Right lobe of liver (tissue), 6 donors: Measurements from ENCODE around the gene KRT4. TPM values are rescaled to one million over a fixed set of nuclear protein-coding genes. Genes with fewer than 3 reads are reported as not detected.
"Not testable (repeated sequence)": the region's sequence is repeated elsewhere in the genome, so short reads cannot be mapped to it uniquely, and the experiment has no call there.

Experiments used
- ATAC-seq, 4 donors: fragments of 200-7000 bp; cut with Tn5 transposase; one replicate each; pipeline ENCODE4 v1.9.1; 2020; ENCODE audit warnings: mild to moderate bottlenecking in 4 of 4, moderate library complexity in 4 of 4
- DNase-seq, 3 donors: peaks; one replicate each; pipeline ENCODE4 v3.0.0-alpha.2; 2020
- H3K27ac ChIP-seq, 3 donors: fragments of 200-600 bp; one replicate each; pipeline ENCODE4 v1.8.0; 2022
- H3K27me3 ChIP-seq, 2 donors: fragments of 200-600 bp; one replicate each; pipeline ENCODE4 v1.8.0; 2022
- H3K36me3 ChIP-seq, 4 donors: fragments of 200-600 bp; sonication (generic) in 1 of 4; one replicate each; pipeline versions ENCODE4 v1.5.1 to v1.8.0; 2017 to 2022; ENCODE audit warnings: control low read depth in 1 of 4
- H3K4me1 ChIP-seq, 4 donors: fragments of 200-600 bp; sonication (generic) in 1 of 4; one replicate each; pipeline versions ENCODE4 v1.5.1 to v1.8.0; 2017 to 2022; ENCODE audit warnings: control low read depth in 1 of 4
- H3K4me3 ChIP-seq, 3 donors: fragments of 200-600 bp; one replicate each; pipeline ENCODE4 v1.8.0; 2022
- H3K9me3 ChIP-seq, 4 donors: fragments of 200-600 bp; sonication (generic) in 1 of 4; one replicate each; pipeline versions ENCODE4 v1.5.1 to v1.8.0; 2017 to 2022; ENCODE audit warnings: control low read depth in 1 of 4
- POLR2A ChIP-seq: fragments of 450-650 bp; IDR thresholded peaks from one replicate; pipeline ENCODE4 v1.6.1; 2017; ENCODE audit warnings: antibody characterized with exemption, mild to moderate bottlenecking
- WGBS: methylation state at CpG from one replicate; pipeline ENCODE4 v1.1.6; 2018; ENCODE audit warnings: low coverage, low lambda C conversion rate; ENCODE audit not compliant: insufficient coverage; ENCODE audit errors: missing lambda C conversion rate; 5-methylcytosine and 5-hydroxymethylcytosine counted together
- intact Hi-C, 2 donors: fragments of 100-400 bp; cut with DNase I; formaldehyde crosslinking; loops; one replicate each; pipeline versions ENCODE4 v1.11.2 to v1.14.1; 2022
- total RNA-seq, 6 experiments: library from RNA; depleted of rRNA in 2 of 6; stranded (reverse); fragments of >200 nt in 2 of 6; fragmentation: NEBNext Ultra II Directional in 3 of 6; extraction: Animal tissue kit (Norgen Biotek cat#: 25700) in 3 of 6; gene quantifications; one replicate each; pipeline versions ENCODE4 v1.1.0 to v1.2.4, GENCODE V29; 2016 to 2023
- TF ChIP-seq, protein P1 (sequence below), 4 donors: fragments of 200-600 bp in 3 of 4; fragments of 450-650 bp in 1 of 4; IDR thresholded peaks; one replicate each; pipeline versions ENCODE4 v1.5.1 to v1.8.0; 2016 to 2022; ENCODE audit warnings: antibody characterized with exemption in 4 of 4, mild to moderate bottlenecking in 2 of 4
- donor health status: DM: no; HTN: yes; CAD: no.
- donor health status: DM: no; HTN: no; CAD: no.
- donor health status: DM: no; HTN: no; CAD: no.
- donor health status: DM: no; HTN: yes; CAD: no.
- donor health status: DM: no; HTN: yes; CAD: no.

The KRT4 gene
- total RNA-seq, 6 experiments from 2014 or later = not detected

DNA sequence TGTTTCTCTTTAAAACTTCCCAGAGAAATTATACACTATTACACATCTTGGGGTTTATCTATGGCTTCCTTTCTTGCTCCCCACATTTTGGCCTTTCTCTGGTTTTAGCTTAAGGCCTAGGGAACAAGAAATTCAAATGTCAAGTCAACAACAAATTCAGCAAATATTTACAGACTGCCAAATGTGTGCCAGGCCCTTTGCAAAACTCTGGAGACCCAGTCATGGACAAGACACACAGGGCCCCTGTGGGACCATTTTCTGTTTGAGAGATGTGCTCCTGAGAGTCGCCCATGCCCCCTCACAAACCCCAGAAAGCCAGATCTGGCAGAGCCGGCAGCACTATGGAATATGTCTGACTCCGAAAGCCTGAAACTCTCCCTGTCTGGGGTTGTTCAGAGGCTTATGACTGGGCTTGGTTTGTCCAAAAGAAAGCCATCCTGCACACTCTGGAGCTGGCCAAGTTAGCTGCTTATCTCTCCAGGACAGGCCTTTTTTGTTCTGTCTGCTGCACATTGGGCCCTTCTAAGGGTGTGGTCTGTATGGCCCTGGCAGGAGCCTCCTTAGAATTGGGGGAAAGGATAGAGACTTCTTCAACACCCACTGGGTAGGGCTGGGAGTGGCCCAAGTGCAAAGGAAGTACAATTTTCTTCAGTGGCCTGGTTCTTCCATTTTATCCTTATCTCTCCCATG lies 16.9 kb downstream of the KRT4 start:
- Histone ChIP-seq H3K9me3 (no peaks in the 10 kb centered on the region), H3K4me1 (no peaks in the 10 kb centered on the region), H3K36me3 (no peaks in the 10 kb centered on the region), H3K4me3 (no peak overlapping the region), H3K27me3 (no peaks in the 10 kb centered on the region), H3K27ac (no peak overlapping the region)
- 58% methylated on average over 2 of the region's 3 CpGs for WGBS
- DNase-seq (no peak), ATAC-seq (no peak)
- intact Hi-C loops = no loop called here
- TF ChIP-seq, protein P1, sequence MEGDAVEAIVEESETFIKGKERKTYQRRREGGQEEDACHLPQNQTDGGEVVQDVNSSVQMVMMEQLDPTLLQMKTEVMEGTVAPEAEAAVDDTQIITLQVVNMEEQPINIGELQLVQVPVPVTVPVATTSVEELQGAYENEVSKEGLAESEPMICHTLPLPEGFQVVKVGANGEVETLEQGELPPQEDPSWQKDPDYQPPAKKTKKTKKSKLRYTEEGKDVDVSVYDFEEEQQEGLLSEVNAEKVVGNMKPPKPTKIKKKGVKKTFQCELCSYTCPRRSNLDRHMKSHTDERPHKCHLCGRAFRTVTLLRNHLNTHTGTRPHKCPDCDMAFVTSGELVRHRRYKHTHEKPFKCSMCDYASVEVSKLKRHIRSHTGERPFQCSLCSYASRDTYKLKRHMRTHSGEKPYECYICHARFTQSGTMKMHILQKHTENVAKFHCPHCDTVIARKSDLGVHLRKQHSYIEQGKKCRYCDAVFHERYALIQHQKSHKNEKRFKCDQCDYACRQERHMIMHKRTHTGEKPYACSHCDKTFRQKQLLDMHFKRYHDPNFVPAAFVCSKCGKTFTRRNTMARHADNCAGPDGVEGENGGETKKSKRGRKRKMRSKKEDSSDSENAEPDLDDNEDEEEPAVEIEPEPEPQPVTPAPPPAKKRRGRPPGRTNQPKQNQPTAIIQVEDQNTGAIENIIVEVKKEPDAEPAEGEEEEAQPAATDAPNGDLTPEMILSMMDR (IDR thresholded peaks at IDR 0.05) = no peak
- TF ChIP-seq POLR2A = no peak

DNA sequence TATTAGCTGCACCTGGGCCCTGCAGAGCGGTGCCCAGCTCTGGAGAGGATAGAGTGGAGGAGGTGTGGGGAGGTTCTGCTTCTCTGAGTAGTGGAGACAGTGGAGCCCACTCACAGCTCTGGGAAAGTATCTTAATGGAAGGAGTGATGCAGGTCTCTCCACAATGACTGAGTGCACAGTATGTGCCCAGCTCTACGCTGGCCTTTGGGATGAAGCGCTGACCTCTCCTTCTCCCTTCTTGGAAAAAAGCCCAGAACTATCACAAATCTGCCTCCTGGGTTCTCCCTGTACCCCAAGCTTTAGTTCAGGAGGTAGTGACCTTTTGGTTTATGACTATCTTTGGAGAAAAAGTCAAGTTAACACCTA lies 17.5 kb downstream of the KRT4 start:
- intact Hi-C loops = no loop called here
- Histone ChIP-seq H3K4me3 (no peak overlapping the region), H3K9me3 (no peaks in the 10 kb centered on the region), H3K4me1 (no peaks in the 10 kb centered on the region), H3K27me3 (no peaks in the 10 kb centered on the region), H3K27ac (no peak overlapping the region), H3K36me3 (no peaks in the 10 kb centered on the region)
- WGBS = no CpG with 5 or more reads among the region's 3 CpGs
- no peak for DNase-seq
- no peak for TF ChIP-seq POLR2A
- TF ChIP-seq, protein P1 (IDR thresholded peaks at IDR 0.05) = no peak
- no peak for ATAC-seq

DNA sequence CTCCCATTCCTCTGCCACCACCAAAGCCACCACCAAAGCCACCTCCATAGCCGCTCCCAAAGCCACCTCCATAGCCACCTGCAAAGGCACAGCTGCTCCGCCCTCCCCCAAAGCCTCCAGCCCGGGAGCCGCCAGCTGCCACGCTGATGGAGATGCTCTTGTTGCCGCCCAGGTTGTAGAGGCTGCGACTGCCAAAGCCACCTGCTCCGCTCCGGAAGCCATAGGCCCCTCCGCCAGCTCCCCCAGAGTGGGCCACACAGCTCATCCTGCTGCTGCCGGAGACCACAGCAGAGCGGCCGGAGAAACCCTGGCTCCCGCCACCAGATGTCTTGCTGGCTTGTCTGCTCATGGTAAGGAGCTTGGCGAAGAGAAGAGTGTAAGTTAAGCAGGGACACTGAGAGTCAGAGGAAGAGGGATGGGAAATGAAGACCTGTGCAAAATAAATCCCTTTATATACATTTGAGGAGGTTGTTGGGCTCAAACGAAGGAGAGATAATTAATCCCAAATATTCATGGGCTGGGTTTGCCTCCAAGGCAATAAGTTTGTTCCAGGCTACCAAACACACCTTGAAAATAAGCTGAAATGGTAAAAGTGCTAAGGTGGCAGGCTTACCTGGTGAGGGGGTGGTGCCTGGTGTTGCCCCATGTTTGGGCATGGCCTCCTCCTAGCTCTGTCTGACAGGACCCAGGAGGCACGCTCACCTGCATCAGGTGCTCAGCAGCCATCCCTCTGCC lies 18.1 kb downstream of the KRT4 start, which contains the start of gene KRT3:
KRT3 (minus strand) TSS at position 424 of the 735 bp plus-strand sequence; CDS start at position 349, 75 bp downstream.
- intact Hi-C loops = no loop called here
- no peaks in the 10 kb centered on the region for H3K9me3 ChIP-seq
- H3K4me1 ChIP-seq = no peaks in the 10 kb centered on the region
- no peaks in the 10 kb centered on the region for H3K36me3 ChIP-seq
- TF ChIP-seq, protein P1 (IDR thresholded peaks at IDR 0.05) = no peak
- no peak for TF ChIP-seq POLR2A
- 57% methylated on average over 3 of the region's 17 CpGs for WGBS
- no peak for DNase-seq
- no peak for ATAC-seq
- no peak within 1 kb of the TSS for H3K27ac ChIP-seq
- no peaks in the 10 kb centered on the region for H3K27me3 ChIP-seq
- H3K4me3 ChIP-seq = no peak within 1 kb of the TSS

DNA sequence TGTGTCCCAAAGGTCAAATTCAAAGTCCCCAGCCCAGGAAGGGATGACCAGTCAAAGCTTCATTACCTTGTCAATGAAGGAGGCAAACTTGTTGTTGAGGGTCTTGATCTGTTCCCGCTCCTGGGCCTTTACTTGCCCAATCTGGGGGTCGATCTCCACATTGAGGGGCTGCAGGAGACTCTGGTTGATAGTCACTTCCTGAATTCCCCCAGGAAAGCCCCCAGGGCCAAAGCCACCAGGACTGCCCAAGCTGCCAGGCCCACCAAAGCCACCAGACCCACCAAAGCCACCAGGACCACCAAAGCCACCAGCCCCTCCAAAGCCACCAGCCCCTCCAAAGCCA lies 18.6 kb downstream of the KRT4 start:
- H3K4me3 ChIP-seq, ATAC-seq, DNase-seq, H3K27ac ChIP-seq, H3K9me3 ChIP-seq, H3K4me1 ChIP-seq, intact Hi-C loops, H3K36me3 ChIP-seq, H3K27me3 ChIP-seq: not testable (repeated sequence)
- no CpG with 5 or more reads among the region's 2 CpGs for WGBS
